ENCODE data around the gene STK39. TPM values are rescaled to one million over a fixed set of nuclear protein-coding genes. Genes with fewer than 3 reads are reported as not detected.

The STK39 gene
- total RNA-seq, 2 experiments from 2014 or later, result 7.9 to 9.5 TPM

GRCh38 chr2:168053676-168054075 is 193.7 kb downstream of the STK39 start:
- H3K4me3 Mint-ChIP-seq, result no peak overlapping the region
- no peak overlapping the region for H3K4me3 ChIP-seq (ENCODE audit: low read length)
- peaks cover 50% of the 10 kb centered on the region for H3K36me3 Mint-ChIP-seq (ENCODE audit: low read depth)
- no peaks in the 10 kb centered on the region for H3K4me1 ChIP-seq (ENCODE audit: insufficient read depth, low read length)
- H3K27ac Mint-ChIP-seq, result no peak overlapping the region
- H3K36me3 ChIP-seq (ENCODE audit: insufficient read depth, low read length), result peaks cover 15% of the 10 kb centered on the region
- no peaks in the 10 kb centered on the region for H3K9me3 ChIP-seq (ENCODE audit: control insufficient read depth in 1 of 2, insufficient read depth in 1 of 2, low read length in 2 of 2)
- no peak overlapping the region for H3K27ac ChIP-seq (ENCODE audit: low read depth in 1 of 2, low read length in 2 of 2)
- CTCF ChIA-PET, result no interaction called here
- intact Hi-C loops (cut with DNase I, micrococcal nuclease), result no loop called here
- no peak for TF ChIP-seq CTCF (IDR thresholded peaks at IDR 0.05)
- no peaks in the 10 kb centered on the region for H3K27me3 ChIP-seq (ENCODE audit: control insufficient read depth in 1 of 2, insufficient read depth in 2 of 2, low read length in 2 of 2)
- ATAC-seq (ENCODE audit: poor library complexity) (no peak), DNase-seq (no peak)
- peaks cover 8% of the 10 kb centered on the region for H3K4me1 Mint-ChIP-seq (ENCODE audit: low read depth)
- POLR2A ChIA-PET, result no interaction called here
- H3K27me3 Mint-ChIP-seq, result no peaks in the 10 kb centered on the region
- H3K9me3 Mint-ChIP-seq, result no peaks in the 10 kb centered on the region

GRCh38 chr2:168052773-168053172 is 194.6 kb downstream of the STK39 start:
- no peaks in the 10 kb centered on the region for H3K27me3 ChIP-seq (ENCODE audit: control insufficient read depth in 1 of 2, insufficient read depth in 2 of 2, low read length in 2 of 2)
- H3K36me3 ChIP-seq (ENCODE audit: insufficient read depth, low read length), result peaks cover 15% of the 10 kb centered on the region
- Mint-ChIP-seq H3K27me3 (no peaks in the 10 kb centered on the region), H3K9me3 (no peaks in the 10 kb centered on the region), H3K27ac (no peak overlapping the region), H3K4me1 (ENCODE audit: low read depth) (peaks cover 8% of the 10 kb centered on the region), H3K36me3 (ENCODE audit: low read depth) (peaks cover 53% of the 10 kb centered on the region), H3K4me3 (no peak overlapping the region)
- H3K4me1 ChIP-seq (ENCODE audit: insufficient read depth, low read length), result no peaks in the 10 kb centered on the region
- H3K27ac ChIP-seq (ENCODE audit: low read depth in 1 of 2, low read length in 2 of 2), result no peak overlapping the region
- no peaks in the 10 kb centered on the region for H3K9me3 ChIP-seq (ENCODE audit: control insufficient read depth in 1 of 2, insufficient read depth in 1 of 2, low read length in 2 of 2)
- POLR2A ChIA-PET, result no interaction called here
- CTCF ChIA-PET, result no interaction called here
- no peak overlapping the region for H3K4me3 ChIP-seq (ENCODE audit: low read length)
- intact Hi-C loops (cut with DNase I, micrococcal nuclease), result no loop called here
- ATAC-seq (ENCODE audit: poor library complexity), result no peak
- DNase-seq, result no peak
- no peak for TF ChIP-seq CTCF (IDR thresholded peaks at IDR 0.05)

DNA sequence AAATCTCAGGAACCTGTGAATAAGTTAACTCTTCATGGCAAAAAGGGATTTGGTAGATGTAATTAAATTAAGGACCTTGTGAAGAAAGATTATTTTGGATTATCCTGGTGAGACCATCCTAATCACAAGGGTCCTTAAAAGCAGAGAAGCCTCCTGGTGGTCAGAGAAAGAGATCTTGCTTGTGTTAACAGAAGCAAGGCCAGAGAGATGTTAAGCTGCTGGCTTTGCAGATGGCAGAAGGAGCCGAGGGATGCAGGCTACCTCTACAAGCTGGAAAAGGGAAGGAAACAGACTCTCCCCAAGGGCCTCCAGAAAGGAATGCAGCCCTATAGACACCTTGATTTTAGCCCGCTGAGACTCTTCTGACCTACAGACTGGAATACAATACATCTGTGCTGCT is 197.0 kb downstream of the STK39 start:
- H3K27ac ChIP-seq (ENCODE audit: low read depth in 1 of 2, low read length in 2 of 2), result no peak overlapping the region
- Mint-ChIP-seq H3K9me3 (no peaks in the 10 kb centered on the region), H3K27me3 (no peaks in the 10 kb centered on the region), H3K27ac (no peak overlapping the region), H3K36me3 (ENCODE audit: low read depth) (peaks cover 56% of the 10 kb centered on the region), H3K4me1 (ENCODE audit: low read depth) (peaks cover 12% of the 10 kb centered on the region), H3K4me3 (no peak overlapping the region)
- no peaks in the 10 kb centered on the region for H3K4me1 ChIP-seq (ENCODE audit: insufficient read depth, low read length)
- intact Hi-C loops (cut with DNase I, micrococcal nuclease), result no loop called here
- peaks cover 11% of the 10 kb centered on the region for H3K36me3 ChIP-seq (ENCODE audit: insufficient read depth, low read length)
- no peak for ATAC-seq (ENCODE audit: poor library complexity)
- CTCF ChIA-PET, result no interaction called here
- H3K27me3 ChIP-seq (ENCODE audit: control insufficient read depth in 1 of 2, insufficient read depth in 2 of 2, low read length in 2 of 2), result no peaks in the 10 kb centered on the region
- no peak for TF ChIP-seq CTCF (IDR thresholded peaks at IDR 0.05)
- no peak overlapping the region for H3K4me3 ChIP-seq (ENCODE audit: low read length)
- no peak for DNase-seq
- no peaks in the 10 kb centered on the region for H3K9me3 ChIP-seq (ENCODE audit: control insufficient read depth in 1 of 2, insufficient read depth in 1 of 2, low read length in 2 of 2)
- POLR2A ChIA-PET, result no interaction called here
